Ecto neural progenitor cell (in vitro differentiated cells): ENCODE data around the gene ATXN3L.
"Not testable (repeated sequence)": the region's sequence is repeated elsewhere in the genome, so short reads cannot be mapped to it uniquely, and the experiment has no call there.

Experiments
- DNase-seq: peaks from one replicate; pipeline ENCODE4 v3.0.0-alpha.2; 2018; ENCODE audit warnings: low spot score

Gene ATXN3L

DNA sequence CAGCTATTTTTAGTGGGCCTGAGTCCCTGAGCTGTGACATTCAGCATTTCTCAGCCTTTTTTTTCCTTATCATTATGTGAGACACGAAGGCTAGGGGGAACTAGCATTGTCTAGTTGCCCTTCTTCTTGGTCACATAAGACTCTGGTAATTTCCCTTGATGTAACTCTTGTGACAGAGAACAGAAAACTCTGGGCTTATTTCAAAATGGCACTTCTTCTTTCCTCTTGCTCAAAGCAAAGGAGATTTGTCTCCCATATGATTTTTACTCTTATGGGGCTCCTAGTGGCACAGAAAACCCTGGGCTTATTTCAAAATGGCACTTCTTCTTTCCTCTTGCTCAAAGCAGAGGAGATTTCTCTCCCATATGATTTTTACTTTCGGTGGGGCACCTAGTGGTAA lies 14.7 kb downstream of the ATXN3L start:
- DNase-seq, result no peak

GRCh38 chrX:13304052-13304451 lies 15.8 kb downstream of the ATXN3L start:
- DNase-seq, result no peak

DNA sequence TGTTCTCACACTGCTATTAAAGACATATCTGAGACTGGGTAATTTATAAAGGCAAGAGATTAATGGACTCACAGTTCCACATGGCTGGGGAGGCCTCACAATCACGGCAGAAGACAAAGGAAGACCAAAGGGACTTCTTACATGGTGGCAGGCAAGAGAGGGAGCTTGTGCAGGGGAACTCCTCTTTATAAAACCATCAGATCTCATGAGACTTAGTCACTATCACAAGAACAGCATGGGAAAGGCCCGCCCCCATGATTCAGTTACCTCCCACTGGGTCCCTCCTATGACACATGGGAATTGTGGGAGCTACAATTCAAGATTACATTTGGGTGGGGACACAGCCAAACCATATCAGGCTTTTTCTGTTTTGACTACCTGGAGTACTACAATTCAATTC lies 16.6 kb downstream of the ATXN3L start:
- not testable (repeated sequence) for DNase-seq

DNA sequence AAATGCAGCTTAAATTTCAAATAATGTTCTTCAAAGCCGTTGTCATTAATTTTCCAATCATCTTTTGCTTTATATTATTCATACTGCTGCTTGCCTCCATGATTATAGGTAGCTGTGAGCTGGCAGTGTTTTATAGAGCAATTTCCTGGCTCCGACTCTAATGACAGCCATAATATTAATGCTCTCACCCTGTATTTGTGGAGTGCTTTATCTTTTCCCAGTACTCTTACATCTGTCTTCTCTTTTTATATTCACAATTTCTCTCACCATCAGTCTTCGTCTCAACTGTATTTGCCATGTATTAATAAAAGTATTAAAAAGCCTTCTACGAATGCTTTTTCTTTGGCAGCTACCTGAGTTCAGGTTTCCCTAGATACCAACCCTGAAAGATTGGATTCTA lies 21.0 kb downstream of the ATXN3L start:
- no peak for DNase-seq

GRCh38 chrX:13295841-13296240 lies 24.0 kb downstream of the ATXN3L start:
- DNase-seq, result no peak

DNA sequence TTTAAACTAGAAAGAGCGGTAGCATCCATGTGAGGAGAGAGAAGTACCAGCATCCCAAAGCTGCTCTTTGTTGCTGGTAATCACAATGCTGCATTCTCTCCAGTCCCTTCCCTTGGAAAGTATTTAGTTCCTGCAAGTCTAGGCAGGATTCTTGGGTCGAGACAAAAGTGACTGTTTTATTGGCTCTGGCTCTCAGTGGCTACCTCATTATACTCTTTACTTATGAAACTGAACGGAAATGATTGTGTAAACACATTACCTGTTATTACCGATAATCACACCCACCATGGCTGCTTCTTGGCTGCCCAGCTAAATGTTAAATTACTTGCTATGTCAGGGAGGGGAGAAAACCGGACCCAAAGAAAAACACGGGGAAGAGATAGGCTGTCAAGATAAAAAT lies 26.2 kb downstream of the ATXN3L start:
- no peak for DNase-seq

GRCh38 chrX:13290891-13291614 lies 28.8 kb downstream of the ATXN3L start:
- no peak for DNase-seq

DNA sequence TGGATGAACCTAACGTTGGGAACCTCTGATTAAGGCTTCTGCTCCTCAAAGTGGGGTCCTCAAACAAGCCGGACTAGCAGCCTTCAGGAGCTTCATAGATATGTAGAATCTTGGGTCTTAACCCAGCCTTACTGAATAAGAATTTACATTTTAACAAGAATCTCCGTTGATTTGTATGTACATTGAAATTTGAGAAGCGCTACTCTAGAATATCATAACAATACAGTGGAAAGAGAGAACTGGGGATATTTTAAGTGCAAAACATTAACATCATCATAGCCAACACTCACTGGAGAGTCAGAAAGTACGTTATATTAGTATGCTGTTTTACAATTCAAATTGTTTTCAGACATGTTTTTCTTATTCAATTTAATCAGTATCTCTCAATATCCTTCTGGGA lies 31.2 kb downstream of the ATXN3L start:
- no peak for DNase-seq

DNA sequence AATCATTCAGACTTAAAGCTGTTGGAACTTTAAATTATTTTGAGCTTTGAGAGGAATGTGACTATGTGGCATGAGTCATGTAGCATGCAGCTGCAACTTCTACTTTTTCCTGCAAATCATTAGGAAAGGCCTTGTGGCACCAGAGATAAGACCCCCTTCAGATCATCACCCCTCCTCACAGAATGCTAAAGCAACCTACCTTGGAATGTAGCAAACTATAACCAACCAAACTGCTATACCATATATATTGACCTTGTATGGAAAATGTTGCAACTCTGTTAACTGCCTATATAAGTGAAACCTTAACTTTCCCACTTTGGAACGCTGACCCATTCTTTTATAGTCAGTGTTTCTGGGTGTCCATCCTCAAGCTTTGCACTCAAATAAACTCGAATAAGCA lies 32.0 kb downstream of the ATXN3L start:
- no peak for DNase-seq

DNA sequence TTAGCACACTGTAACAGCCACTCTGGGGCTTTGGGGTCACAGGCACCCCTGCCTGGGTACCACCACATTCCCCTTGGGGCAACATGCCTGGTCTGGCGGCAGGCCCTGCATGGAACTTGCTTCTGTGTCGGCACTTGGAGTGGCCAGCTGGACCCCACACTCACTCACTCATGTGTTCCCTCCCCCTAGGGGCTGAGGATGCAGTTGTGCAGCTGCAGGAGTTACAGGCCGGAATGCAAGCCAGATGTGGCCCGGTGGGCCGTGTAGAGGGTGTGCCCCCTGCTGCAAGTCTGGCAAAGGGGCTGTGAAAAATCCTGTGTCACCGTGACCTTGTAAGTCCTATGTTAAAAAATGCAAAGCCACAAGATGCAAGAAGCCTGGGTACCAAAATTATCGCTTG lies 34.2 kb downstream of the ATXN3L start:
- peak; percentile 73 for DNase-seq

DNA sequence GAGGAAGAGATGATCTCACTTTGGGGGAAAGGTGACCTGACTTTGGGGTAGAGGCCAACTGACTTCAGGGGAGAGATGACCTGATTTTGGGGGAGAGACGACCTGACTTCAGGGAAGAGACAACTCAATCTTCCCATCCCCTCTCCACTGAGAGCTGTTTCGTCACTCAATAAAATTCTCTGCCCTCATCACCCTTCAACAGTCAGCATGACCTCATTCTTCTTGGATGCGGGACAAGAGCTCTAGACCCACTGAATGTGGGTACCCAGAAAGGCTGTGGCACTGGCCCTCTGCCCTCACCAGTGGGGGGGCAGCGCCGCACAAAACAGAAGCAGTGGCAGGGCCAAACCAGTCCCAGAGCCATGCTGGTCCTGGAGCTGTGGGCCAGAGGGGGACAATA lies 34.6 kb downstream of the ATXN3L start:
- no peak for DNase-seq

GRCh38 chrX:13284570-13284969 lies 35.3 kb downstream of the ATXN3L start:
- DNase-seq, result no peak

GRCh38 chrX:13283950-13284546 lies 35.8 kb downstream of the ATXN3L start:
- no peak for DNase-seq

DNA sequence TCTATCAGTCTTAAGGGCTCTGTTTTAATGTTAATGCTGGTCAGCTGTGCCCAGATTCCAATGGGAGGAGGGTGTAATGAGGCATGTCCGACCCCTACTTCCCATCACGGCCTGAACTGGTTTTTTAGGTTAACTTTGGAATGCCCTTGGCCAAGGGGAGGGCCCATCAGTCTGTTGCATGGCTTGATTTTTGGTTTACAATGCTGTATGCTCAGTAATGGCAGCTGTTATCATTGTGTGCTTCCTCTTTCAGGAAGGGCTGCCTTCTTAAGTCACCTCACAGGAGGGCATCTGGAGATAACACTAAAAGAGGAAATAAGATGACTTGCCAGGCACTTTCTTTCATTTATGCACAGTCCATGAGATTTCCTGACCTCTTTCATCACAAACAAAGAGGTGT lies 36.3 kb downstream of the ATXN3L start:
- DNase-seq, result no peak

DNA sequence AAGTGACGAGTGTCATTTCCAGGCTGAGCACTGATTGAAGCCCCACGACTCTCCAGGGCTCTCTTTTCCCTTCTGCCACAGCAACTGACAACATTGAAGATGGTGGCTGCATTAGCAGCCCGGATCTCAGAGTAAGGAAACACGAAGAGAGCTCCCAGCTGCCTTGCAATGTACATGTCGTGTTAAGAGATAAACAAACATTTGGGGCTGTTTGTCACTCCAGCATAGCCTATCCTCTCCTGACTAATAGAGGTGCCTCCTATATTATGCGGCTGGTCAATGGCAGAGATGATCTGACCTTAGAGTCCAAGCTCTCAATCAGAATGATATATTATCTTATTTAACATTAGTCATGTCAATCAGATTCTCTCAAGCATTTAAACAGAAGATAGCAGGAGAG lies 38.6 kb downstream of the ATXN3L start:
- no peak for DNase-seq

DNA sequence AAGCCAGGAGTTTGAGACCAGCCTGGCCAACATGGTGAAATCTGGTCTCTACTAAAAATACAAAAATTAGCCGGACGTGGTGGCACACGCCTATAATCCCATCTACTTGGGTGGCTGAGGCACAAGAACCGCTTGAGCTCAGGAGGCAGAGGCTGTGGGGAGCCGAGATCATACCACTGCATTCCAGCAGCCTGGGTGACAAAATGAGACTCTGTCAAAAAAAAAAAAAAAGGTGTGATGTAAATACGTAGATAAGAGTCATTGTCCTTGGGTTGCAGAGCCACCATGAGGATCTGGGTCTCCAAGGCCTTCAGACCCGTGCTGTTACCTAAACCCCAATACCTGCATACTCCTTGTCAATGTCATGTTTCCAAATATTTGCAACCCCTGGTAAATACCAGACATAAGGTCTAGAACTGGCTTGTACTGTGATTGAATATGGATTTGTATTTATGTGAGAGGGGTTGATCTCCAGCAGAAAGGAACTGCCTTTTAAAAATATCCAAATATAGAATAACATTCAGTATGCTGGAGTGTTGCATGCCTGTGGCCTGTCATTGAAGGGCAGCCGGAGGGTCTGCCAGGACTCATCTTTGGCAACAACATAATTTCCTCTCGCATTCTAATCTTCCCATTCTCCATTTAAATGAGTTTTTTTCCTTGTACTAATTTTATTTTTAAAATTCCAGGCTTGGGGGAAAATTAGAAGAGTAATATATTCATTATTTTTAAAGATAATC lies 40.4 kb downstream of the ATXN3L start:
- DNase-seq, result no peak

- DNase-seq, result no peak
Observed at GRCh38 chrX:13277539-13277938, 42.3 kb downstream of the ATXN3L start.

DNA sequence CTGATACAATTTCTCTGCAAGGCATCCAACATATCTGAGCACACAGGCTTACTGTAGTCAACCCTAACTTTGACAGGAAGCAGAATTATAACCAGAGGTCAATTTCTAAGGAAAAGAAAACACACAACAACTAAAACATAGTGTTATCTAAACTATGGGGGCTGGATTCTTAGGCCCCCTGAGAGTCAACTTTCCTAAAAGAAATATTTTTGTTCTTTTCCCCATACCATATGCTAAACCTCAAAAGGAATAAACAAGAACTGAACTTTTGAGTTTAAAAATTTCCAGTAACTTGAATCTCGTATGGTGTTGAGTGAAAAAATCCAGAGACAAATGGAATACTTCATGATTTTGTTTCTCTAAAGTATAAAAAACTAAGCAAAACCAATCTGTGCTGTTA lies 42.9 kb downstream of the ATXN3L start:
- DNase-seq, result no peak

DNA sequence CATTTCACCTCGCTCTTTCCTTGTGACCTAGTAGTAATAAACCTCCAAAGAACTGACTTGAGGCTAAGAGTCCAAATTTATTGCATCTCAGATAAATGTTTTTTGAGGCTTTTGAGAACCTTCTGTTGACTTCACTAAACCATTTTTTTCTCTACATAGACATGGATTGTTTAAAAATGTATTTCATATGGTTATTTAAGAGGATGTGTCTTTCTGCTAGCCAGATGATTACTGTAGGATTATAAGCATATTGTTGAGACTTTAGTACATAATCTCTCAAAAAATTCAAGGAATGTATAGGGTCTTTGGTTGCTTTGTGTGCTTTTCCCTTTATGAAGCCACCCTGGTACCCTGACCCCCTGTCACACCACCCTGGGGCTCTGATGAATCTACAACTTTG lies 44.8 kb downstream of the ATXN3L start:
- no peak for DNase-seq

DNA sequence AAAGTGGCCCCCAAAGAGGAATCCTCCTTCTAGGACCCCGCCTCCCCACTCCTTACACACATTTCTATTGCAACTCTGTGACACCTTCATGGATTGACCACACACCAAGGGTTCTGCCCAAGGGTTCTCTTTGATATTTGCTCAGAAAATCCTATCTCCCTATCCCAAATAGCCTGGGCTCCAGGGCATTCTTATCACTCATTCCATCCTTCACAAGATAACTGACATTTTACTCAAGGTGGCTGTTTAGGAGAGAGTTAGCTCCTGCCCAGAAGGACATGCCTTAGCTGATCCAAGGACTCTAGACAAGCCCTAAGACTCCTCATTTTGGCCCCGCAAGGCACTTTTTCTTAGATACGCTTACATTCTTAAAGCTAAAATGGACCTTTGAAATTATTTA lies 47.4 kb downstream of the ATXN3L start:
- no peak for DNase-seq

DNA sequence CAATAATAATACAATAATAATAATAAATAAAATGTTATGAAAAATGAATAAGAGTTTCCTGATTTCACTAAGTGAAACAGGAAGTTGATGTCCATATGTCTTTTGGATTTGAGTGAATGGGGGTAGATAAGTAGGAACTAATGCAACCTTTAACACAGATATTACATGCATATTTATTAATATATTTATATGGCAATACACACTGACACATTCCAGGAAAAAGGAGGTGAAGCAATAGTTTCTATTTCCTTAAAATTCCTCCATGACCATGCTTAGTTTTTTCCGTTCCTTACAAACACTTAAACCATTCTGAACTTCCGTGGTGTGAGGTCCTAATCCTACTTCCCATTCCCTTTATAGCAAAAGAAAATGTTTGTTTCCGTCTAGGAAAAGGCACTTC lies 48.3 kb downstream of the ATXN3L start:
- no peak for DNase-seq

GRCh38 chrX:13270360-13270759 lies 49.5 kb downstream of the ATXN3L start:
- DNase-seq, result no peak

- no peak for DNase-seq
Observed at GRCh38 chrX:13268874-13269273, 51.0 kb downstream of the ATXN3L start.
